ENCODE data around the gene KDM4C. TPM values are rescaled to one million over a fixed set of nuclear protein-coding genes. Genes with fewer than 3 reads are reported as not detected.

Gene KDM4C
- total RNA-seq, 1 donor from 2014 or later = 18.2 TPM

DNA sequence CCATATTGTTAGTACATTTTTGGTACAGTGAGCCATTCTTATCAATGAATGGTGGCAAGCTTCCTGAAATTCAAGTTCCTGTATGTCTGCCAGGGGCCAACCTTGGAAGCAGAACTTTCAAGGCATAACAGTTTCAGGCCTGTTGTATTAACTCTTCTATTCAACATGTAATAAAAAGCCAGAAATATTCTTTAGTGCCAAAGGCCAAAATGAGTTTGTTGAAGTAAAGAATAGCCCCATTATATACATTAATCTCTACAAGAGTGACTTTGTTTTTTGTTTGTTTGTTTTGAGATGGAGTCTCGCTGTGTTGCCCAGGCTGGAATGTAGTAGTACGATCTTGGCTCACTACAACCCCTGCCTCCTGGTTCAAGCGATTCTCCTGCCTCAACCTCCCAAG is 321.3 kb downstream of the KDM4C start:
- no peak overlapping the region for H3K4me2 ChIP-seq (ENCODE audit: low read length)
- no peaks in the 10 kb centered on the region for H3K9me3 ChIP-seq (ENCODE audit: insufficient read depth, low read depth, low read length)
- no peaks in the 10 kb centered on the region for H3K36me3 ChIP-seq (ENCODE audit: insufficient read depth, low read length)
- DNase-seq (ENCODE audit: low read depth) (no peak), FAIRE-seq (no peak)
- Mint-ChIP-seq H3K36me3 (ENCODE audit: low read depth, unreplicated experiment) (peaks cover 3% of the 10 kb centered on the region), H3K9me3 (ENCODE audit: unreplicated experiment) (no peaks in the 10 kb centered on the region), H3K4me1 (ENCODE audit: low read depth, unreplicated experiment) (no peaks in the 10 kb centered on the region), H3K27ac (ENCODE audit: unreplicated experiment) (no peak overlapping the region), H3K4me3 (ENCODE audit: unreplicated experiment) (no peak overlapping the region), H3K27me3 (ENCODE audit: low read depth, unreplicated experiment) (no peaks in the 10 kb centered on the region)
- H3K79me2 ChIP-seq (ENCODE audit: insufficient read depth, low read length) = no peaks in the 10 kb centered on the region
- H2AFZ ChIP-seq (ENCODE audit: low read depth, low read length) = no peak overlapping the region
- H3K27me3 ChIP-seq (ENCODE audit: insufficient read depth, low read length) = no peaks in the 10 kb centered on the region
- no peak overlapping the region for H3K9ac ChIP-seq (ENCODE audit: low read length)
- H3K4me1 ChIP-seq (ENCODE audit: insufficient read depth, low read length) = no peaks in the 10 kb centered on the region
- TF ChIP-seq, protein P1, sequence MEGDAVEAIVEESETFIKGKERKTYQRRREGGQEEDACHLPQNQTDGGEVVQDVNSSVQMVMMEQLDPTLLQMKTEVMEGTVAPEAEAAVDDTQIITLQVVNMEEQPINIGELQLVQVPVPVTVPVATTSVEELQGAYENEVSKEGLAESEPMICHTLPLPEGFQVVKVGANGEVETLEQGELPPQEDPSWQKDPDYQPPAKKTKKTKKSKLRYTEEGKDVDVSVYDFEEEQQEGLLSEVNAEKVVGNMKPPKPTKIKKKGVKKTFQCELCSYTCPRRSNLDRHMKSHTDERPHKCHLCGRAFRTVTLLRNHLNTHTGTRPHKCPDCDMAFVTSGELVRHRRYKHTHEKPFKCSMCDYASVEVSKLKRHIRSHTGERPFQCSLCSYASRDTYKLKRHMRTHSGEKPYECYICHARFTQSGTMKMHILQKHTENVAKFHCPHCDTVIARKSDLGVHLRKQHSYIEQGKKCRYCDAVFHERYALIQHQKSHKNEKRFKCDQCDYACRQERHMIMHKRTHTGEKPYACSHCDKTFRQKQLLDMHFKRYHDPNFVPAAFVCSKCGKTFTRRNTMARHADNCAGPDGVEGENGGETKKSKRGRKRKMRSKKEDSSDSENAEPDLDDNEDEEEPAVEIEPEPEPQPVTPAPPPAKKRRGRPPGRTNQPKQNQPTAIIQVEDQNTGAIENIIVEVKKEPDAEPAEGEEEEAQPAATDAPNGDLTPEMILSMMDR (IDR thresholded peaks at IDR 0.05; ENCODE audit: insufficient read depth, low read depth, low read length) = no peak
- no peak for TF ChIP-seq EZH2 (IDR thresholded peaks at IDR 0.05; ENCODE audit: insufficient read depth, low read length)
- H4K20me1 ChIP-seq (ENCODE audit: insufficient read depth, low read length) = no peaks in the 10 kb centered on the region
- no peak overlapping the region for H3K4me3 ChIP-seq (ENCODE audit: insufficient read depth, low read depth, low read length)
- no peak overlapping the region for H3K27ac ChIP-seq (ENCODE audit: low read depth, low read length)

DNA sequence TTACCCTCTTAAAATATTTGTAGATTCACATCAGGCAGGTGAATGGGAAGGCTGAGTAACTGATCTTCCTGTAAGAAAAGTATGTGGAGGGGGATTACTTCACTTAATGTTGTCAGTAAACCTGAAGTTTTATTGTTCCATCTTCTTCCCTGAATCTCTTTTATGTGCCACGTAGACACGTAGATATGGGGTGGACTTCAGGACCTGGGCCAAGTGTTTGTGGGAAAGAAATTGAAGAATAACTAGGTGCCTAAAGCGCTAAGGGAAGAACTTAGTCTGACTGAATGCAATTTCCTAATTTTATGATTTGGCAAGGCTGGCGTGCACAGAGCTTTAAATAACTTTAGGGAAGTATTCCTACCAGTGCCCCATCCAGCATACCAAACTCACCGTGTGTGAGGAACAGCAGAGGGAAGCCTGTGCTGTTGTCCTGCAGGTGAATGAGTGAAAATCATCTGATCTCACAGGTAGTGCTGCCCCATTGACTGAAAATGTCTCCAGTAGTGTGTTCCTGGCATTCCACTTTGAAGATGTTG is 323.4 kb downstream of the KDM4C start:
- Histone ChIP-seq H3K27me3 (ENCODE audit: insufficient read depth, low read length) (no peaks in the 10 kb centered on the region), H3K4me3 (ENCODE audit: insufficient read depth, low read depth, low read length) (no peak overlapping the region), H3K79me2 (ENCODE audit: insufficient read depth, low read length) (no peaks in the 10 kb centered on the region), H4K20me1 (ENCODE audit: insufficient read depth, low read length) (no peaks in the 10 kb centered on the region), H3K4me1 (ENCODE audit: insufficient read depth, low read length) (no peaks in the 10 kb centered on the region), H3K9me3 (ENCODE audit: insufficient read depth, low read depth, low read length) (no peaks in the 10 kb centered on the region), H3K36me3 (ENCODE audit: insufficient read depth, low read length) (no peaks in the 10 kb centered on the region), H3K27ac (ENCODE audit: low read depth, low read length) (no peak overlapping the region), H2AFZ (ENCODE audit: low read depth, low read length) (no peak overlapping the region), H3K9ac (ENCODE audit: low read length) (no peak overlapping the region), H3K4me2 (ENCODE audit: low read length) (no peak overlapping the region)
- H3K27me3 Mint-ChIP-seq (ENCODE audit: low read depth, unreplicated experiment) = no peaks in the 10 kb centered on the region
- DNase-seq (ENCODE audit: low read depth) (no peak), FAIRE-seq (no peak)
- H3K36me3 Mint-ChIP-seq (ENCODE audit: low read depth, unreplicated experiment) = peaks cover 3% of the 10 kb centered on the region
- H3K9me3 Mint-ChIP-seq (ENCODE audit: unreplicated experiment) = no peaks in the 10 kb centered on the region
- H3K4me3 Mint-ChIP-seq (ENCODE audit: unreplicated experiment) = no peak overlapping the region
- TF ChIP-seq EZH2 (IDR thresholded peaks at IDR 0.05; ENCODE audit: insufficient read depth, low read length) = no peak
- TF ChIP-seq, protein P1 (IDR thresholded peaks at IDR 0.05; ENCODE audit: insufficient read depth, low read depth, low read length) = no peak
- no peaks in the 10 kb centered on the region for H3K4me1 Mint-ChIP-seq (ENCODE audit: low read depth, unreplicated experiment)
- H3K27ac Mint-ChIP-seq (ENCODE audit: unreplicated experiment) = no peak overlapping the region

DNA sequence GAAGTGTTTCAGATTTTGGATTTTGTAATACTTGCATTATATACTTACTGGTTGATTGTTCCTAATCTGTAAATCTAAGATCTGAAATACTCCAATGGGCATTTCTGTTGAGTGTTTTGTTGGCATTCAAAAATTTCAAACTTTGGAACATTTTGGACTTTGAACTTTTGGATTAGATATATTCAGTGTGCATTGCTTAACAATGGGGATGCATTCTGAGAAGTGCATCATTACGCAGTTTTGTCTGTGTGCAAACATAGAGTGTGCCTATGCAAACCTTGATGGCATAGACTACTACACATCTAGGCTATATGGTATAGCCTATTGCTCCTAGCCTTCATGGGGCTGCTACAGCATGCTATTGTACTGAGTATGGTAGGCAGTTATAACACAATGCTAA is 325.4 kb downstream of the KDM4C start:
- H3K27ac ChIP-seq (ENCODE audit: low read depth, low read length) = no peak overlapping the region
- no peak for TF ChIP-seq EZH2 (IDR thresholded peaks at IDR 0.05; ENCODE audit: insufficient read depth, low read length)
- TF ChIP-seq, protein P1 (IDR thresholded peaks at IDR 0.05; ENCODE audit: insufficient read depth, low read depth, low read length) = no peak
- no peak for FAIRE-seq

More for the DNA sequence above, 325.4 kb downstream of the KDM4C start:
- Mint-ChIP-seq H3K9me3 (ENCODE audit: unreplicated experiment) (no peaks in the 10 kb centered on the region), H3K27ac (ENCODE audit: unreplicated experiment) (no peak overlapping the region), H3K36me3 (ENCODE audit: low read depth, unreplicated experiment) (peaks cover 8% of the 10 kb centered on the region), H3K4me3 (ENCODE audit: unreplicated experiment) (no peak overlapping the region), H3K27me3 (ENCODE audit: low read depth, unreplicated experiment) (no peaks in the 10 kb centered on the region), H3K4me1 (ENCODE audit: low read depth, unreplicated experiment) (no peaks in the 10 kb centered on the region)
- no peak for DNase-seq (ENCODE audit: low read depth)
- Histone ChIP-seq H3K4me3 (ENCODE audit: insufficient read depth, low read depth, low read length) (no peak overlapping the region), H3K4me2 (ENCODE audit: low read length) (no peak overlapping the region), H3K9ac (ENCODE audit: low read length) (no peak overlapping the region), H4K20me1 (ENCODE audit: insufficient read depth, low read length) (no peaks in the 10 kb centered on the region), H3K9me3 (ENCODE audit: insufficient read depth, low read depth, low read length) (no peaks in the 10 kb centered on the region), H2AFZ (ENCODE audit: low read depth, low read length) (no peak overlapping the region), H3K4me1 (ENCODE audit: insufficient read depth, low read length) (no peaks in the 10 kb centered on the region), H3K27me3 (ENCODE audit: insufficient read depth, low read length) (no peaks in the 10 kb centered on the region), H3K79me2 (ENCODE audit: insufficient read depth, low read length) (no peaks in the 10 kb centered on the region), H3K36me3 (ENCODE audit: insufficient read depth, low read length) (no peaks in the 10 kb centered on the region)
